K562 (cell line): ENCODE measurements around the gene KCNJ13. TPM values are rescaled to one million over a fixed set of nuclear protein-coding genes. Genes with fewer than 3 reads are reported as not detected.

Experiments
- ATAC-seq: fragments of 200-7000 bp; cut with Tn5 transposase; 3 replicates; pipeline ENCODE4 v1.9.1; 2020; ENCODE audit warnings: moderate library complexity
- BruUV-seq: library from RNA; stranded (reverse); fragments of 400-500 nt; replicated peaks from 2 replicates; lab custom pipeline; 2021; lab: Mats Ljungman, UMichigan
- CTCF ChIA-PET: fragments of 300-600 bp; formaldehyde crosslinking; extraction: SDS; loops from one replicate; lab custom pipeline; 2021; ENCODE audit warnings: low intra/inter-chr PET ratio; lab: Yijun Ruan, JAX
- POLR2A ChIA-PET: fragments of 300-600, 350-650 bp; sonication (Branson Sonifier 250); formaldehyde crosslinking; extraction: SDS; loops from one replicate; lab custom pipeline; 2021; ENCODE audit warnings: antibody characterized with exemption, inconsistent platforms; lab: Yijun Ruan, JAX
- DNase-seq, 4 experiments: peaks; one replicate each; pipeline versions ENCODE4 v3.0.0 to v3.0.0-alpha.2; 2011 to 2018; ENCODE audit warnings: low spot score in 3 of 4, mixed read lengths in 3 of 4; ENCODE audit errors: extremely low read depth in 1 of 4
- FAIRE-seq: peaks from 2 replicates; lab custom pipeline; 2011; peaks lifted over from hg19 to GRCh38; lab: Jason Lieb, UNC
- H2AFZ ChIP-seq: 2 replicates; pipeline ENCODE4 v1.6.0; 2011; ENCODE audit warnings: low read depth, low read length, control low read depth, inconsistent platforms
- H3K27ac ChIP-seq: fragments of 200-600 bp; 3 replicates; pipeline ENCODE4 v1.8.0; 2011; ENCODE audit warnings: low read depth, mild to moderate bottlenecking, control low read depth, inconsistent platforms, low read length, moderate library complexity, mixed read lengths; ENCODE audit errors: extremely low read depth
- H3K27me3 ChIP-seq, 2 experiments: fragments of 300-600 bp in 1 of 2; 2 replicates in 1 of 2; 3 replicates in 1 of 2; pipeline versions ENCODE4 v1.6.0 to v1.8.0; 2011; ENCODE audit warnings: inconsistent platforms in 2 of 2, low read length in 2 of 2, mild to moderate bottlenecking in 1 of 2, mixed read lengths in 1 of 2, moderate library complexity in 1 of 2; ENCODE audit not compliant: control insufficient read depth in 2 of 2, insufficient read depth in 2 of 2
- H3K36me3 ChIP-seq: fragments of 300-600 bp; 3 replicates; pipeline ENCODE4 v1.8.0; 2011; ENCODE audit warnings: mild to moderate bottlenecking, low read length, inconsistent platforms; ENCODE audit not compliant: control insufficient read depth, insufficient read depth
- H3K4me1 ChIP-seq, 2 experiments: fragments of 200-600 bp in 1 of 2; replicated peaks in 1 of 2; 2 replicates in 1 of 2; 3 replicates in 1 of 2; pipeline versions ENCODE4 v1.5.1 to v1.8.0; 2011; ENCODE audit warnings: inconsistent platforms in 2 of 2, low read length in 2 of 2, mild to moderate bottlenecking in 1 of 2, mixed read lengths in 1 of 2, moderate library complexity in 1 of 2; ENCODE audit not compliant: control insufficient read depth in 2 of 2, insufficient read depth in 2 of 2
- H3K4me2 ChIP-seq: 2 replicates; pipeline ENCODE4 v1.6.1; 2011; ENCODE audit warnings: low read length, control low read depth, inconsistent platforms, mixed read lengths; ENCODE audit not compliant: insufficient read depth
- H3K4me3 ChIP-seq: fragments of 200-600 bp; sonication (generic), shearing (Covaris generic); 2 replicates; pipeline ENCODE4 v1.5.1; 2016; ENCODE audit warnings: control low read depth, inconsistent platforms
- H3K79me2 ChIP-seq: fragments of 200-600 bp; 3 replicates; pipeline ENCODE4 v1.8.0; 2011; ENCODE audit warnings: low read length, inconsistent platforms; ENCODE audit not compliant: control insufficient read depth, insufficient read depth
- H3K9ac ChIP-seq, 2 experiments: 2 replicates each; pipeline versions ENCODE4 v1.6.0 to v1.6.1; 2011; ENCODE audit warnings: low read depth in 2 of 2, low read length in 2 of 2, control low read depth in 1 of 2, inconsistent platforms in 1 of 2, mild to moderate bottlenecking in 1 of 2, mixed read lengths in 1 of 2; ENCODE audit not compliant: insufficient read depth in 1 of 2
- H3K9me1 ChIP-seq: one replicate; pipeline ENCODE4 v1.6.0; 2011; ENCODE audit warnings: inconsistent platforms, mild to moderate bottlenecking, low read length, moderate library complexity; ENCODE audit not compliant: control insufficient read depth, insufficient read depth
- H3K9me3 ChIP-seq: replicated peaks from 2 replicates; pipeline ENCODE4 v1.5.1; 2011; ENCODE audit warnings: low read depth, low read length, inconsistent platforms; ENCODE audit not compliant: control insufficient read depth, insufficient read depth
- H4K20me1 ChIP-seq: replicated peaks from 2 replicates; pipeline ENCODE4 v1.6.1; 2011; ENCODE audit warnings: low read length, inconsistent platforms, mixed read lengths; ENCODE audit not compliant: control insufficient read depth, insufficient read depth
- C11orf30 ChIP-seq: fragments of 450-650 bp; IDR thresholded peaks from 2 replicates; pipeline ENCODE4 v1.6.1; 2016; ENCODE audit warnings: low read depth, mild to moderate bottlenecking
- CBFB ChIP-seq: sonication (generic); formaldehyde crosslinking; IDR thresholded peaks from 2 replicates; pipeline ENCODE4 v1.4.0; 2020; ENCODE audit warnings: mild to moderate bottlenecking, missing genetic modification reagents
- CEBPB ChIP-seq: fragments of 450-650 bp; IDR thresholded peaks from 2 replicates; pipeline ENCODE4 v1.6.1; 2016; ENCODE audit warnings: missing genetic modification characterization, missing compliant biosample characterization
- MCM2 ChIP-seq: fragments of 450-650 bp; IDR thresholded peaks from 2 replicates; pipeline ENCODE4 v1.6.1; 2017; ENCODE audit warnings: low read depth, mild to moderate bottlenecking
- MED1 ChIP-seq: sonication (generic); formaldehyde crosslinking; IDR thresholded peaks from 2 replicates; pipeline ENCODE4 v1.8.1; 2023; ENCODE audit warnings: missing genetic modification reagents, borderline replicate concordance
- MYC ChIP-seq, 2 experiments: fragments of 250-450 bp in 1 of 2; sonication (Bioruptor Pico) in 1 of 2; IDR thresholded peaks; 2 replicates each; pipeline versions ENCODE4 v1.5.1 to v1.6.1; 2012 to 2021; ENCODE audit warnings: low read depth in 2 of 2, borderline replicate concordance in 1 of 2, improper control_type of control experiment in 1 of 2, low read length in 1 of 2, mild to moderate bottlenecking in 1 of 2, moderate library complexity in 1 of 2
- PHTF2 ChIP-seq: fragments of 250-450 bp; sonication (Bioruptor Pico); IDR thresholded peaks from 2 replicates; pipeline ENCODE4 v1.5.0; 2021; ENCODE audit warnings: mild to moderate bottlenecking
- ZNF239 ChIP-seq: fragments of 250-450 bp; sonication (Bioruptor Pico); IDR thresholded peaks from 2 replicates; pipeline ENCODE4 v1.4.0; 2020; ENCODE audit warnings: mild to moderate bottlenecking
- ZNF316 ChIP-seq: fragments of 450-650 bp; IDR thresholded peaks from 2 replicates; pipeline ENCODE4 v1.6.1; 2016
- WGBS: fragments of 100-300 bp; shearing (Covaris generic); methylation state at CpG from one replicate; pipeline ENCODE4 v1.1.6; 2016; ENCODE audit warnings: low coverage, mixed read lengths; ENCODE audit not compliant: insufficient coverage; ENCODE audit errors: missing lambda C conversion rate; 5-methylcytosine and 5-hydroxymethylcytosine counted together
- in situ Hi-C: fragments of 300-500 bp; cut with MboI; formaldehyde crosslinking; loops from 4 replicates; pipeline ENCODE4 v1.15.0; 2018; ENCODE audit warnings: inconsistent platforms, mixed read lengths
- intact Hi-C: fragments of 100-400 bp; cut with micrococcal nuclease; formaldehyde crosslinking; loops from 2 replicates; pipeline ENCODE4 v1.14.2; 2022
- polyA plus RNA-seq, 8 experiments: library from polyadenylated mRNA; depleted of rRNA in 4 of 8; stranded (reverse) in 5 of 8; unstranded in 3 of 8; fragments of >200 nt; fragmentation: Nextera tagmentation in 2 of 8; fragmentation: Illumina TruSeq in 1 of 8; extraction: Ambion mirVana in 2 of 8; extraction: Trizol in 1 of 8; gene quantifications; 2 replicates each; pipeline versions ENCODE4 v1.2.1 to v1.2.3, GENCODE V29; 2011 to 2014; ENCODE audit warnings: inconsistent platforms in 1 of 8, missing spikeins in 1 of 8
- total RNA-seq, 7 experiments: library from RNA; depleted of rRNA in 6 of 7; stranded (reverse); fragments of >200 nt in 6 of 7; fragmentation: Illumina TruSeq in 2 of 7; extraction: Trizol in 2 of 7; gene quantifications; 2 replicates each; pipeline versions ENCODE4 v1.2.1 to v1.2.3, GENCODE V29; 2011 to 2021; ENCODE audit warnings: low replicate concordance in 1 of 7
- TF ChIP-seq, protein P1 (sequence below): fragments of 200-400 bp; formaldehyde crosslinking; IDR thresholded peaks from 2 replicates; pipeline ENCODE4 v1.6.1; 2017; ENCODE audit warnings: mild to moderate bottlenecking, low read depth, low read length, moderate library complexity

The KCNJ13 gene
- total and polyA plus RNA-seq, 9 of the 15 experiments (the other 6 are each of a cell fraction or from before 2014, with no cell fraction given), result 0.45 TPM; not detected in 8

DNA sequence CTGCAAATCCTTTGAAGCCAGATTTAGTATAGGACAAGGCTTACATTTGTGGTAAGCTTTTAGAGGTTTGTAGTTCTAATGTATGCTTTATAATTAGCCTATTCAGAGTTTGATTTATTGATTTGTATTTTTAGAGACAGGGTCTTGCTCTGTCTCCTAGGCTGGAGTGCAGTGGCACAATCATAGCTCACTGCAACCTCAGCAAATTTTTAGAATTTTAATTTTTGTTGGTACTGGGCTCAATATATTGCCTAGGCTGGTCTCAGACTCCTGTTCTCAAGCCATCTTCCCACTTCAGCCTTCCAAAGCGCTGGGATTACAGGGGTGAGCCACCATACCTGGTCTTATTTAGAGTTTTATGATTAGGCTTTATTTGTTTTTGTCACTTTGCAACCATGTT lies 4.5 kb downstream of the KCNJ13 start:
- no peak for FAIRE-seq
- Histone ChIP-seq H3K27me3 (no peaks in the 10 kb centered on the region), H4K20me1 (no peaks in the 10 kb centered on the region), H3K4me3 (no peak overlapping the region), H3K9ac (no peak overlapping the region), H2AFZ (no peak overlapping the region), H3K4me2 (no peak overlapping the region), H3K27ac (no peak overlapping the region), H3K79me2 (no peaks in the 10 kb centered on the region), H3K9me1 (no peaks in the 10 kb centered on the region), H3K36me3 (peaks cover 50% of the 10 kb centered on the region), H3K4me1 (no peaks in the 10 kb centered on the region), H3K9me3 (no peaks in the 10 kb centered on the region)
- no peak for ATAC-seq
- CTCF ChIA-PET, result interaction anchor here (0.6 kb wide), 1 partner anchor 32 kb away, joined by 6 read pairs; no protein-coding TSS in a partner anchor
- DNase-seq, result no peak
- peak; percentile 18; the same call in 1 of the 2 replicates for TF ChIP-seq C11orf30
- TF ChIP-seq ZNF316, result peak; percentile 29; the same call in 1 of the 2 replicates
- TF ChIP-seq, protein P1, sequence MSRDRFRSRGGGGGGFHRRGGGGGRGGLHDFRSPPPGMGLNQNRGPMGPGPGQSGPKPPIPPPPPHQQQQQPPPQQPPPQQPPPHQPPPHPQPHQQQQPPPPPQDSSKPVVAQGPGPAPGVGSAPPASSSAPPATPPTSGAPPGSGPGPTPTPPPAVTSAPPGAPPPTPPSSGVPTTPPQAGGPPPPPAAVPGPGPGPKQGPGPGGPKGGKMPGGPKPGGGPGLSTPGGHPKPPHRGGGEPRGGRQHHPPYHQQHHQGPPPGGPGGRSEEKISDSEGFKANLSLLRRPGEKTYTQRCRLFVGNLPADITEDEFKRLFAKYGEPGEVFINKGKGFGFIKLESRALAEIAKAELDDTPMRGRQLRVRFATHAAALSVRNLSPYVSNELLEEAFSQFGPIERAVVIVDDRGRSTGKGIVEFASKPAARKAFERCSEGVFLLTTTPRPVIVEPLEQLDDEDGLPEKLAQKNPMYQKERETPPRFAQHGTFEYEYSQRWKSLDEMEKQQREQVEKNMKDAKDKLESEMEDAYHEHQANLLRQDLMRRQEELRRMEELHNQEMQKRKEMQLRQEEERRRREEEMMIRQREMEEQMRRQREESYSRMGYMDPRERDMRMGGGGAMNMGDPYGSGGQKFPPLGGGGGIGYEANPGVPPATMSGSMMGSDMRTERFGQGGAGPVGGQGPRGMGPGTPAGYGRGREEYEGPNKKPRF, result no peak
- TF ChIP-seq CBFB (CRISPR knock-in tag), result no peak
- no TSS peak for BruUV-seq
- in situ Hi-C loops (no loop called here), intact Hi-C loops (no loop called here)
- POLR2A ChIA-PET, result interaction anchor here (1.7 kb wide), 1 partner anchor 13 kb away, joined by 6 read pairs; no protein-coding TSS in a partner anchor
- 100% methylated on average over 1 of the region's 1 CpG for WGBS

DNA sequence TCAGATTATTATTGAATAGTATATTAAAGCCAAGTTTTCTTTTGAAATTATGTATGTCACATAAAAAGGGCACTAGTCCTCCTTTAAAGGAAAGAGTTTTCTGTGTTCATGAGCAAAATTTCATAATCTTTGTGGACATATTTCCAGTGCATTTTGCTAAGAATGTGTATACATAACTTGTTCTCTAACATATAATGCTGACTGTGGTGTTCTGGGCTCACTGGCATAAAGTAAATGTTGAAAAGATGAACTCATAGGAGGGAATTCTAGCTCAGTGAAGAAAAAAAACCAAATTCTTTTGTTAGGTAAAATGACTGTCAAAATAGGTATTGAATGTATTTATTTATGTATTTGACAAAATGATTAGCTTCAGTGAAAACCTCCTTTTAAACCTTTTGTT lies 6.2 kb downstream of the KCNJ13 start:
- ATAC-seq (no peak), FAIRE-seq (no peak), DNase-seq (no peak)
- Histone ChIP-seq H3K9me3 (no peaks in the 10 kb centered on the region), H3K9ac (no peak overlapping the region), H3K79me2 (no peaks in the 10 kb centered on the region), H3K4me3 (no peak overlapping the region), H4K20me1 (no peaks in the 10 kb centered on the region), H3K27me3 (no peaks in the 10 kb centered on the region), H3K4me2 (no peak overlapping the region), H3K9me1 (no peaks in the 10 kb centered on the region), H3K4me1 (no peaks in the 10 kb centered on the region), H2AFZ (no peak overlapping the region), H3K27ac (no peak overlapping the region), H3K36me3 (peaks cover 56% of the 10 kb centered on the region)
- ChIA-PET POLR2A (no interaction called here), CTCF (no interaction called here)
- BruUV-seq, result no TSS peak
- in situ Hi-C loops, result no loop called here
- TF ChIP-seq PHTF2 (CRISPR knock-in tag) (no peak), MCM2 (no peak), C11orf30 (0 out of 2 replicates have a peak, but pooled peaks have one; percentile 11), MYC (IDR thresholded peaks at IDR 0.05; ENCODE audit: low read depth, low read length) (no peak), MYC (CRISPR knock-in tag; IDR thresholded peaks at IDR 0.05; ENCODE audit: borderline replicate concordance, low read depth) (no peak), ZNF316 (peak; percentile 49), MED1 (CRISPR knock-in tag) (no peak), CEBPB (no peak), ZNF239 (CRISPR knock-in tag) (no peak)
- intact Hi-C loops, result no loop called here
